ENCODE measurements around the gene FXYD6.

The FXYD6 gene

DNA sequence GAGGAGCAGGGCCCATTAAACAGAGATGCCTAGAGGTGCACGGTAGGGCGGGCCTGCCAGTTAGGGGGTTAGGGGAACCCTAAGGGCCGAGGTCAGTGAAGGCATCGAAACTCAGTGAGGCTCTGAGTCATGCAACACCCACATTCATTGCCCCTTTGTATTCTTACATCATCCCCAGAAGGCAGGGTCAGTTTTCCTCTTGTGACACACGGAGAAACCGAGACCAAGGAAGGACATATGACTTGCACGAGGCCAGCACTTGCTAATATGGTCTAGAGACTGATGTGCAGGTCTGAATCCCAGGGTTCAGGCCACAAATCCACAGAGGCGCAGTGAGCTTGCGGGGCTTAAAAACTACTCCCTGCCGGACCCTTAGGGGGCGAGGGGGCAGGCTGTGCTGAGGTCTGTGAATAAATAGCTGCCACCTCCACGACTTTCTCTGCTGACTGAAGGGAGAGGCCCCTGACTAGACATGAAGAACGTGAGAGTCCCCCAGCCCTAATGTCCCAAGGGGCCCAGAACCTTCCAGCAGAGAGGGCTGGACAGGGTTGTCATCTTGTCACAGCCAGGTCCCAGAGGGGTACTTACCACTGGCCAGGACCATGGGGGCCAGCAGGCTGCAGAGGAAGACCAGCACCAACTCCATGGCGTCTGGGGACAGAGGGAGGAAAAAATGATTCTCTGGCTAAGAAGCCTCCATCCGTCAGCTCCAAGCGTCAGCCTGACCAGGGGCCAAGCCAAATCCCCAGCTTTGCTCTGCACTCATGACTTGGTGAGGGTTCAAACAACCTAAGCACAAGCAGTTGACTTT, 34.1 kb downstream of the FXYD6 start:
- no peak for DNase-seq

DNA sequence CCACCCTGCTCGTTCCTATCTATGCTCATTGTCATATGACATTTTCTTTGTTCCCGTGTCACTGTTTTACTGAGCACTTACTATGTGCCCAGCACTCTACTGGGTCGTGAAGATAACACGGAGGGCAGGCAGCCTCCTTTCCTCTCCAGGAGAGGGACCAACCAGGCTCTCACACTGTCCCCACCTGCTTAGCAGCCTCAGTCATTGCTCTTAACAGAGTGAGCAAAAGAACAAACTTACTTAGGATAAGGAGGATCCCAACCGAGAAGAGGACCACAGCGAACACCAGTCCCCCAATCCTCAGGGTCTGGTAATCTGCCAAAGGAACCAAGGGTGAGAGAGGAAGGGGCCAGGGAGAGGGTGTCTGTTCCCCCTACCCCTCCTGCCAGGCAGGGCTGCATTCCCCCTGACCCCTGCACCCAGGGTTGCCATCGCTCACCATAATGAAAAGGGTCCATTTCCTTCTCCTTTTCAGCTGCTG, 34.9 kb downstream of the FXYD6 start:
- DNase-seq: no peak

DNA sequence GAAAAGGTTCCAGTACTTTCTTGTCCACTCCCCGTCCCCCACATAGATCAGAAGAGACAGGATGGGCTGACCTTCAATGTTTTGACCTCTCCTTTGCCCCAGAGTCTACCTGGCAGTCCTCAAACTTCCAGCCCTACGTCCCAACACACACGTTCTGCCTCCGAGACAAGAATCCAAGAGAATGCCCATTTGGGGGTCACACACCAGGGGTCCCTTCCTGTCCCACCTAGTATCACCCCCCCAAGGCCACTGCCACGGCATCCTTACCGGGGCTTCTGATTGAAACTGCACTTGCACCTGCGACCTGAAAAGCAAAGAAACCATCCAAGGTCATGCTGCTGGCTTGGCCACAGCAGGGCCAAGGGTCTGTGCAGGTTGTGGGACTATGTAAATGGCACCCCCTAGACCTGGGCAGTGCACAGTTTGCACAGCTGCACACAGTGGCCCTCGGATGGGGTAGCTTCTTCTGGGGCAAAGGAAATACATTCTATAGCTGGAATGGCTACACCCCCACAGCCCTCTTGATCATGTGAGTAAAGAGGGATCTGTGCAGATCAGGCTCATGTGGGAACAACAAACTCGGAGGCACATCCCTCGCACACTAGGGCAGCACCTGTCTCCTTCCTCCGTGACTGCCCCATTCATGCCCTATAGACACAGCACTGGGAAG, 35.4 kb downstream of the FXYD6 start:
- no peak for DNase-seq

DNA sequence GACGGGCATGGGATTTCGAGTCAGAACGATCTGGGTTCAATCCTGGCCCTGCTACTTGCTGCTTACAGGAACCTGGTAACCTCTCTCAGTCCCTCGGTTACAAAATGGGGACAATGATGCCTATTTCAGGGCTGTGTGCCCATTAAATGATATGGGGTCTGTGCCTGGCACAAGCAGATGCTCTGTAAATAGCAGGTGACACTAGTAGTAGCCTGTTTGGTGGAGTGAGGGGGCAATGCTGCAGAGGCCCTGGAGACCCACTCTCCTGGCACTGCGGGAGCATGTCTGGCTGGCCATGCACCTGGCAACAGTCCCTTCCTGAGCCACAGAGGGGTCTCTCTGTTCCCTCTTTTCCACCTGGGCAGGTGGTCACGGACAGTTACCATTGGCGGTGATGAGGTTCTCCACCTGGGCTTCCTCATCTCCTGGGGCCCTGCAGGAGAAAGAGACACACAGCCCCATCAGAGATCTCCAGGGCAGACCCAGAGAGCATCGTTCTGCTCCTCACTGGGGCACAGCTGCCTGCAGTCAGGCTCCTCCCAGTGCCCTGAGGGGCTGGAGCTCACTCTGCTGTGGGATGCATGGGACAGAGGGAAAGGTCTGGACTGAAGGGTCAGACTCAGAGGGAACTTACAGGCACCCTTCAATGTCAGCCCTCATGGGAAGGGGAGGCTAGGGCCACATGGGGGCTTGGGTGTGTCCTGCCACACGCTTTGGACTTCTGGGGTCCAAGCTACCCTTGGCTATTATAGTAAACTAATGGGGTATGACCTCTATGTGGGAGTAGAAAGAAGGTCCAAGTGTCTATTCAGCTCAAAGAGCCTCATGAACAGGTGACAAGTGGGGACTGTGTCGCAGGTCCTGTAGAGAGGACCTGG, 36.3 kb downstream of the FXYD6 start:
- DNase-seq: no peak

DNA sequence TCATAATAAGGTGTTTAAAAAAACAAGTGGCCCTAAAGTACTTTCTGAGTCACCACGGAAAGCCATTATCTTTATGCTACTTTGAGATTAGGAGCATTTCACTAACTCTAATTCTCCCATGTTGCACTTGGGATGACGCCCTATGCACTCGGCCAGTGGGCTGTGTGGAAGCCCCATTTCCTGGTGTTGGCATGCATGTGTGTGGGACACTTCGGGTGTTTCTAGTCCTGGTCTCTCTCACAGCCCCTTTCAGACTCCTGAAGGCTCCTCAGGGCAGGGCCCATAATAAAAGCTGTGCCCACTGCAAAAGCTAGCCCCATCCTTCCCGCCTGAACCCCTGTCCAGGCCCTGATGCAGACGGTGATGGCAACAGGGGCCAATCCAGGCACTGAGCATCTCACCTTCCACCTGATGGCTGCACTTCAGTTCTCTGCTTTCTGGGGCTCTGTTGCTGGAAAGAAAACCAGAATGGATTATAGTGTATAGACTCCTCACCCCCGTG, 37.0 kb downstream of the FXYD6 start:
- no peak for DNase-seq

- no peak for DNase-seq
Measured at GRCh38 chr11:117838901-117839300, 37.6 kb downstream of the FXYD6 start.

DNA sequence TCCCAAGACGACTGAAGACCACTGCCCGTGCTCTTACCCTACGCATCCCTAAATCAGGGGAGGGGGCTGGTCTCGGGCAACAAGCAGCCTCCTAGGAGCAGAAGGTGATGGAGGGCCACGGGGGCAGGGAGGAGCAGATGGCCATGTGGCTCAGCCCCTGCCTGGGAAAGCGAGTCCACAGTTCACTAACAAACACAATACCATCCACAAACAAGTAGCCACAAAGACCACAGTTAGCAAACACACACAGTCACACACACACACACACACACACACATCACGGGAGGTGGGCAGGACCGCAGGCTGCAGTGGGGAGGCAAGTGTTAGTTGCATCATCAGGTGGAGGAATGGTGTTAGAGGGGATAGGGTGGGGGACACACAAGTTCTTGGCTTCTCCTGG, 38.7 kb downstream of the FXYD6 start:
- DNase-seq: no peak

- DNase-seq: no peak
Measured at GRCh38 chr11:117837070-117837776, 39.2 kb downstream of the FXYD6 start.

DNA sequence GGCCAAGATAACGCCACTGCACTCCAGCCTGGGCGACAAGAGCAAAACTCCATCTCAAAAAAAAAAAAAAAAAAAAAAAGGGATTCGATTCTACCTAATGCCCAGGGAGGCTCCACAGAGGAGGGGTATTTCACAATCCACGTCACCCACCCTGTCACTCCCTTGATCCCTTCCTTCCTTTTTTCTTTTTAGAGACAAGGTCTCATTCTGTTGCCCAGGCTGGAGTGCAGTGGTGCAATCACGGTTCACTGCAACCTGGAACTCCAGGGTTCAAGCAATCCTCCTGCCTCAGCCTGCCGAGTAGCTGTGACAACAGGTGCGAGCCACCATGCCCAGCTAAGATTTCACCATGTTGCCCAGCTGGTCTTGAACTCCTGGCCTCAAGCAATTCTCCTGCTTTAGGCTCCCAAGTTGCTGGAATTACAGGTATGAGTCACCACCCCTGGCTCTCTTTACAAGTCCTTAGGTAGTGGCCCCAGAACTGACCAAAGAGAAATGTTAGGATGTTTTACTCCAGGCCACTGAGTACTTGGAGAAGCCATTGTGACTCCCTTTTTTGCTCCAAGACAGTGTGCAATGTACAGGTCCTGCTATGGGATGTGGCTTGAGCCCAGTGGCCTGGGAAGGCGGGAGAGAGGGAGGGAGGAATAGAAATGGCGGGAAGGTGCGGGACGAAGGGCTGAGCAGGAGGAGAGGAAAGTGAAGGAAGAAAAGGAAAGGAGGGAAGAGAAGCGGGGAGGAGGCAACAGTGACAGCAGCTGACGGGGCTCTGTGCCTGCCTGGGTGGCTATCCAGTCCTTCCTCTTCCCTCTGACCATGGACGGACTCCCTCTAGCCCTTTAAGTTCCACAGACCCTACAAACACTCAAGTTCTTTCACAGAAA, 40.1 kb downstream of the FXYD6 start:
- no peak for DNase-seq

GRCh38 chr11:117835576-117835975, 40.9 kb downstream of the FXYD6 start:
- DNase-seq: no peak

DNA sequence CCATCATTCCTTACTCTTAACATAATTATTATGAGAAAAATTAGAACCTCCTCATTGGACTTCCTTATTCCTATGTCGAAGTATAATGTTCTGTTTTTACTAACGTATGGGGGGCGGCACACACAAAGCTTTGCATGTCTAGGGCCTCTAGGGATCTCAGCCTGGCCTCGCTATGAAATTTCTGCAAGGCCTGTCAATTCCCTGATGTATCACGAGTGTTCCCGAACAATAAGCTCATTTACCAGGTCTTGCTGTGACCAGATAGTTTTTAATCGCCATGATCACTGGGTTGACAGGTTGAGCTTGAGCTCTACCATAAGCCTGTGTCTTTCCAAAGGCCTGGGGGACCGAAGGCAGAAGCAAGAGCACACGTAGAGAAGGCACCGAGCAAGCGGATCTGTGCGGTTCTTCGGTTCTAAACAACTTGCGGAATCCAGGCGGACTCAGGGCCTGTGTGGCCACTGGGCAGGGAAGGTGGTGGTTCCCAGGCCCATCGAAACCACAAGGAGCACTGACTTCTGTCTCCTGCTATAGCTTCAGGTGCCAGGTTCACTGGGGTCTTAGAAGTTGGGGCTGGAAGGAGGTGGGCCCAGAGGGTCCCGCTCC, 41.5 kb downstream of the FXYD6 start:
- no peak for DNase-seq

DNA sequence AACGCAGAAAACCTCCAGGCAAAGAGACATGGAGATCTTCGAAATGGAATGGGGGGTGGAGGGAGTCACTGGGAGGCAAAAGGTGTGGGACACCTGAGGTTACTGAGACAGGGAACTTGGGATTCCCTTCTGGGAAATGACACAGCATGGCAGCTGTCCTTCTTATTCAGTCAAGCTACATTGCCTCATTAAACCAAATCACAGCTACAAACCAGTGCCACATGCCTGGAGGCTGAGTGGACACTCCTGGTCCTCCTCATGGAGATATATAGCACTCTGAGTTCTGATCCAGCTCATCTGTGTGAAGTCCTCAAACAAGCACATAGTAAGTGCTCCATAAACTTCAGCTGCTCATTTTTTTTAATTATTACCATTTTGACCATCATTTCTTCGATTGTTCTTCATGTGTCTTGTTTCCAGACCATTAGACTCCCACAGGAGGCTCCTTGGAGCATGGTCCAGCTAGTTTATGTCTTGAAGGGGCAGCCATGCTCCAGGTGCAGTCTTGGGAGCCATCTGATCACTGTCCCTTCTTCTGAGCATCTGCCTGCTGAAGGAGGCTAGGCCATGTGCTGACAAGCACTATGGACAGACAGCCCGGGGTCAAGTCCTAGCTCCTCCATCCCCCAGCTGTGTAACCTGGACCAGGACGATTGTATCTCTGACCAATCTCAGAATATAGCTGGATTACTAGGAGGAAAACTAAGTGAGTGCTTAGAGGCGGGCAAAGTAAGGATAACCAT, 42.2 kb downstream of the FXYD6 start:
- DNase-seq: no peak

- DNase-seq: no peak
Measured at GRCh38 chr11:117833401-117833891, 43.0 kb downstream of the FXYD6 start.

DNA sequence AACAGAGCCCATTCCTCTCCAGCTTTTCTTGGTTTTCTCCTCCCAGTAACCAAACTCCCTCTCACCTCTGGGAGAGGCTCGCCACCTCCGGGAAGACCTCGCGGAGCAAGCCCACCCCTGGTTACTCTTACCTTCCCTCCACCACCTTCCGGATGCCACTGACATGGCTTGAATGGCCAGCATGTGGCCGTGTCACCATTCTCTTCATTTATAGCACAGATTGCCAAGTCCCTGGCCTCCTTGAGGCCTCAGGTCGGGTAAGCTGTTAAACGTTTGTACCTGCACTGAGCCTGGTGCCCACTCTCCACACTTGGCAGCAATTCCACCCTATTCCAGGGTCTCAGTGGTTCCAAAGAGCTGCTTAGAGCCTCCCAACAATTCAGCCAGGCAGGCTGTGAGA, 43.9 kb downstream of the FXYD6 start:
- no peak for DNase-seq

- no peak for DNase-seq
Measured at GRCh38 chr11:117831661-117832415, 44.6 kb downstream of the FXYD6 start.

- no peak for DNase-seq
Measured at GRCh38 chr11:117830674-117831351, 45.6 kb downstream of the FXYD6 start.

GRCh38 chr11:117830072-117830471, 46.4 kb downstream of the FXYD6 start:
- no peak for DNase-seq

GRCh38 chr11:117829369-117829725, 47.1 kb downstream of the FXYD6 start:
- DNase-seq: no peak
